GM12864 (cell line): Measurements from ENCODE around the gene LAPTM4A.

ENCODE experiments used
- DNase-seq: peaks from one replicate; pipeline ENCODE4 v3.0.0-alpha.2; 2011; ENCODE audit warnings: low read depth
- H3K4me3 ChIP-seq: 2 replicates; pipeline ENCODE4 v1.5.1; 2011; ENCODE audit warnings: mild to moderate bottlenecking, low read depth, low read length, control low read depth
- TF ChIP-seq, protein P1 (sequence below): IDR thresholded peaks from 2 replicates; pipeline ENCODE4 v1.5.1; 2011; ENCODE audit warnings: low read depth, mild to moderate bottlenecking, moderate library complexity, low read length, control low read depth, inconsistent platforms; ENCODE audit errors: missing control alignments

LAPTM4A gene

DNA sequence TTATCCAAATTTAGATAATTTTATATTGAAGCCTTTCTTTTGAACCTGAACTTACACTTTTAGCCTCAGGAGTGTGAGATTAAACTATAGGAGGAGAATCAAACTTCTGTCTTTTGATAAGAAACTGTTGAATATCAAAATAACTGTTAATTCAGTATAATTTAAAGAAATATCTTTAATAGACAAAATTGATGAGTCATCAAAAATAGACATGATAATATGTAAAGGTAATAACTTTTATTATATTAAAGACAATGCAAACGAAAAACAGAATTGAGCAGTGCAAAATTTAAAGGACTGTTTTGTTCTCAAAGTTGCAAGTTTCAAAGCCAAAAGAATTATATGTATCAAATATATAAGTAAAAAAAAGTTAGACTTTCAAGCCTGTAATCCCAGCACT, 59.5 kb downstream of the LAPTM4A start:
- H3K4me3 ChIP-seq, result no peak overlapping the region
- TF ChIP-seq, protein P1, sequence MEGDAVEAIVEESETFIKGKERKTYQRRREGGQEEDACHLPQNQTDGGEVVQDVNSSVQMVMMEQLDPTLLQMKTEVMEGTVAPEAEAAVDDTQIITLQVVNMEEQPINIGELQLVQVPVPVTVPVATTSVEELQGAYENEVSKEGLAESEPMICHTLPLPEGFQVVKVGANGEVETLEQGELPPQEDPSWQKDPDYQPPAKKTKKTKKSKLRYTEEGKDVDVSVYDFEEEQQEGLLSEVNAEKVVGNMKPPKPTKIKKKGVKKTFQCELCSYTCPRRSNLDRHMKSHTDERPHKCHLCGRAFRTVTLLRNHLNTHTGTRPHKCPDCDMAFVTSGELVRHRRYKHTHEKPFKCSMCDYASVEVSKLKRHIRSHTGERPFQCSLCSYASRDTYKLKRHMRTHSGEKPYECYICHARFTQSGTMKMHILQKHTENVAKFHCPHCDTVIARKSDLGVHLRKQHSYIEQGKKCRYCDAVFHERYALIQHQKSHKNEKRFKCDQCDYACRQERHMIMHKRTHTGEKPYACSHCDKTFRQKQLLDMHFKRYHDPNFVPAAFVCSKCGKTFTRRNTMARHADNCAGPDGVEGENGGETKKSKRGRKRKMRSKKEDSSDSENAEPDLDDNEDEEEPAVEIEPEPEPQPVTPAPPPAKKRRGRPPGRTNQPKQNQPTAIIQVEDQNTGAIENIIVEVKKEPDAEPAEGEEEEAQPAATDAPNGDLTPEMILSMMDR, result no peak
- no peak for DNase-seq

DNA sequence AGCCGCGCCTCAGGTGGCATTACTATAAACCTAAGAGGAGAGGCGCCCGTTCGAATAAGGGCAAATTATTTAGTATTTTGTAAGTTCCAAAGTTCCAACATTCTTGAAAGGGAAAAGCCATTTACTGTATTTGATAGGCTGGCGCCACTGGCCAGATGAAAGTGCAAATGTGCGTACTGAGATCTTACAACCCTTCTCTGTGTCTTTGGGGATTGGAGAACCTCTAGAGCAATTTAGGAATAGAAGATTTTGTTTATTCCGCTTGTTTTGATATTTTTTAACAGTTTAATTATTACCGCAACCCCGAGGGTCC, 61.1 kb downstream of the LAPTM4A start:
- no peak for DNase-seq
- TF ChIP-seq, protein P1, result no peak
- H3K4me3 ChIP-seq, result peak overlapping the region; percentile 94

DNA sequence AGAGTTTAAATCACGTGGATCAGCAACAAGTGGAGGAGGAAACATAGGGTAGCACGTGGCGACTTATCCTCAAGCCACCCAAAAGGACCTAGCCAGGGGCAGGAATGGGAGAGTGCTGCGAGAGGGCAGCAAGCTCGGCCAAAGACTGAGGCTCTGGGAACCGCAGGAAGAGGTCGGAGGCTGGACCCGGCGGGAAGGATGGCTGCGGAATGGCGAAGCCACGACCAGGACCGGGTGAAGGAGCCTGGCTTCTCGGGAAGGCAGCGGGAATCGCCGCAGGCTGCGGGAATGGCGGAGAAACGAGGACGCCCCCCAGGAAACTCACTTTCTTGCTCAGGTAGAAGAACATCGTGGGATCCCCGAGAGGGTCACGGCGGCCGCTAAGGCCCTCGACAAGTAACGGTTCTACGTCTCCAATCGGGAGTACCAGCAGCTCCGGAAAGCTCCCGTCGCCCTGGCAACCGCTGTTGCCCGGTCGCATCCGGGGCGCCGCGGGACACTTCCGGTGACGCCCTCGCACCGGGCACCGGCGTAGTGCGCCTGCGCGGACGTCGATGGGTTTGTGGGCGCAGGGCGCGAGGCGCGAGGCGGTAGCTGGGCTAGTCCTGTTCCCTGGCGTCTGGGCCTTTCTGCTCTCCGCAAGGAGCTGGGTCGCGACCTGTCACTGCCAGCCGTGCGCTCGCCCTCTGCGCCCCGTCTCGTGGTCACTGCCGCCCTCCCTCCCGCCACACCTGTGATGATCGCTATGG, 61.6 kb downstream of the LAPTM4A start, which contains the start of gene WDR35:
Gene WDR35, minus strand, starts transcription at position 439 of the 749 bp plus-strand sequence. Its CDS starts 90 bp downstream, at position 349.
- peak; percentile 59 for DNase-seq
- H3K4me3 ChIP-seq, result peak within 1 kb of the TSS; percentile 94
- TF ChIP-seq, protein P1, result no peak

DNA sequence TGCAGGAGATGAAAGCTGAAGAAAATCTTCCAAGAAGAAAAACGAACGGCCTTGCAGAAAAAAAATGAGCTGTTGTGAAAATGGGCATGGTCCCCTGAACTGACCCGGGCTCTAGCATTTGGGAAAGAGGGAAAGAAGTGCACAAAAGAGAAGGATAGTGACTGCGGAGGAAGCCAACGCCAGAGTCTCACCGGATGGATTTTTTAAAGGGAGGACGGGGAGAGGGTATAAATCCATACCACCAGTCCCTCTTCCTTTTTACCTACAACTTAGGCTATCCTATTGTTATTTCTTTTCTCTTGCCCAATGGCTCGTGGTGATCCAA, 62.1 kb downstream of the LAPTM4A start:
- DNase-seq, result no peak
- peak overlapping the region; percentile 94 for H3K4me3 ChIP-seq
- TF ChIP-seq, protein P1, result no peak

DNA sequence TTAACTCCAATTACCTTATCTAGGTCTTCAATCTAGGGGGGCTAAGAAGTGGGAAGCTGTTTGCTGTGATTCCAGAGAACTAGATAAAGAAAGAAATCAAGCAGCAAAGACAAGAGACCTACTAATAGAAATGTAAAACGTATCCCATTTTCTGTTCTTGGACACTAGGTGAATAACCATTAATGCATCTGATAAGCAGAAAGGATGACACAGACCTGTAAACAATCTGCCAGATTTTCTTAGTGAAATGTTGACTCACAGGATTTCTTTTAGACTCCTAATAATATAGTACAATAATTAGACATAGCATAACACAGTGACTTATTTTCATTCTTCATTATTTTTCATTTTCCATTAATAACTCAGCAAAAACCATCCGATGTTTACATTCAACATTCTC, 62.8 kb downstream of the LAPTM4A start:
- DNase-seq, result no peak
- H3K4me3 ChIP-seq, result no peak overlapping the region
- TF ChIP-seq, protein P1, result no peak

DNA sequence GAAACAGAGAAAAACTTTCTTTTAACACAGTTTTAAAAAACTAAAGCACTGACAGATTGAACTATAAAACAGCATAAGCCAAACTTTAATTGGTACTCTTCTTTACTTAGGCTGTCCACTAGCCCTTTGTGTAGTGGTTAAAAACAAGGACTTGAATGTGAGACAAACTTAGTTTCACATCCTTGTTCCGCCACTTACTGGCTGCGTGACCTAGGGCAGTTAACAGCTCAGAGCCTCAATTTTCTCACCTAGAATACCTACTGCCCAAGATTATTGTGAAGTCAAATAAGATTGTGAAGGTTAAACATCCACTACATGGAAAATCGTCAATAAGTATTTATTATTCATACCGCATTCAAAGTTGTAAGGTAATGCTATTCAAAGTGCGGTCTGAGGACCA, 63.5 kb downstream of the LAPTM4A start:
- no peak overlapping the region for H3K4me3 ChIP-seq
- TF ChIP-seq, protein P1, result no peak

More for the DNA sequence above, 63.5 kb downstream of the LAPTM4A start:
- peak; percentile 26 for DNase-seq
